ENCODE data around the gene NT5M. TPM values are rescaled to one million over a fixed set of nuclear protein-coding genes. Genes with fewer than 3 reads are reported as not detected.

NT5M gene
- total and polyA plus RNA-seq, 9 of the 15 experiments (the other 6 are each of a cell fraction or from before 2014, with no cell fraction given): 0.24 to 10.1 (median 3.4) TPM

DNA sequence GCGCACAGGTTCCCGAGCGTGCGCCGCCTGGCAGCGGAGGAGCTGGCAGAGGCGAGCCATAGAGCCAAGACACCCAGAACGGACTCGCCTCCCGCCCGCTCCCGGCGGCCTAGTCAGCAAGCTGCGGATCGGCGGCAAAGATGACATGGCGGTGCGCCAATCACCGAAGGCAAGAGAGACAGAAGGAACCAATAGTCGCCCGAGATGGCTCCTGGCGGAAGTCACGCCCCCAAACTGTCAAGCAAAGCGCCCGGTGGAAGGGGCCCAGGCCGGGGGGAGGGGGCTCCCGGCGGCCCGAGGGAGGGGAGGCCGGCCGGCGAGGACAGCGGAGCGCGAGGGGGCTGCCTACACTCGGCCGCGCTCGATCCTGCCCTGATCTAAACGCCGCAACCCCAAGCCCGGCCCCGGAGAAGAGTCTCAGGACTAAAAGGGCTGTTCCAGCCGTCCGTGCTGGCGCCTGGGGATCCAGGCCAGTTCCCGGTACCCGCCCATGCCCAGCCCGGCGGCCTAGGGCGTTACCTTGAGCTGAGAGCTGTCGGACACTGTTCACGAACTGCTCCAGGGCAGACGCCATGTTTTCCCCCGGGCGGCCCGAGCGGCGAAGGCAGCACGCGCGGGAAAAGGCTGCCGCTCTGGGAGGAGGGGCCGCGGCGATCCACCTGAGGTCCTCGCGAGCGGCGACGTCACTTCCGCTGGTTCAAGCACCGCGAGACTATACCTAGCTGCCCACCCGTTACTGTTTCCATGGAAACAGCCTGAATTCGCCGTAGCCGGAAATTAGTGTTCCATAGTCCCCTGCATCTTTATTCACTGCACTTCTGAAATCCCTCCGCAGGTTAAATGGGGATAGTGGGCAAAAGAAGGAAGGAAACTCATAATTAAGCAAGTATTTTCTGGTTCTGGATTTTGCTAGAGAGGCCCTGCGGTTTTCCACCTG, 22.3 kb upstream of the NT5M start, which contains the start of gene COPS3 (continued):
- TF ChIP-seq HEY1 (CRISPR knock-in tag; IDR thresholded peaks at IDR 0.05; ENCODE audit: borderline replicate concordance) (no peak), SP1 (CRISPR knock-in tag; IDR thresholded peaks at IDR 0.05) (peak; percentile 37; the same call in 1 of the 2 replicates), SAP30 (IDR thresholded peaks at IDR 0.05; ENCODE audit: borderline replicate concordance, insufficient read depth, low read depth, low read length, poor library complexity, severe bottlenecking) (peak; percentile 32), ZNF121 (CRISPR knock-in tag; conservative IDR thresholded peaks at IDR 0.05) (no peak), TEAD1 (CRISPR knock-in tag; IDR thresholded peaks at IDR 0.05) (peak in 1 of 2 experiments; percentile 48; a peak in 1 of 4 replicates), MEF2A (IDR thresholded peaks at IDR 0.05; ENCODE audit: control insufficient read depth, low read depth, low read length) (no peak), ZBTB1 (CRISPR knock-in tag; IDR thresholded peaks at IDR 0.05; ENCODE audit: borderline replicate concordance, low read depth) (no peak), FOXJ2 (tag; IDR thresholded peaks at IDR 0.05) (peak; percentile 49; the same call in 1 of the 2 replicates), ZNF778 (CRISPR knock-in tag; IDR thresholded peaks at IDR 0.05) (no peak), BHLHE40 (IDR thresholded peaks at IDR 0.05; ENCODE audit: low read length) (peak; percentile 67), E2F3 (CRISPR knock-in tag; IDR thresholded peaks at IDR 0.05) (peak; percentile 96), POLR2G (IDR thresholded peaks at IDR 0.05; ENCODE audit: low read depth, low read length) (peak; percentile 97), TBP (optimal IDR thresholded peaks at IDR 0.05; ENCODE audit: low read depth, low read length) (peak; percentile 80), MAFF (IDR thresholded peaks at IDR 0.05; ENCODE audit: low read length) (peak; percentile 5; the same call in 1 of the 2 replicates), SP2 (IDR thresholded peaks at IDR 0.05; ENCODE audit: extremely low read depth, low read depth, low read length, poor library complexity, severe bottlenecking) (peak; percentile 68), NUFIP1 (IDR thresholded peaks at IDR 0.05; ENCODE audit: partially characterized antibody) (no peak), ZBTB7A (IDR thresholded peaks at IDR 0.05; ENCODE audit: borderline replicate concordance, control insufficient read depth, low read depth, low read length) (peak; percentile 84), C11orf30 (IDR thresholded peaks at IDR 0.05; ENCODE audit: low read depth) (peak; percentile 89), MXI1 (IDR thresholded peaks at IDR 0.05; ENCODE audit: low read depth, low read length) (peak; percentile 67; the same call in 1 of the 2 replicates), ZNF347 (CRISPR knock-in tag; IDR thresholded peaks at IDR 0.05; ENCODE audit: low read depth) (no peak)
- TF ChIP-seq, protein P1, sequence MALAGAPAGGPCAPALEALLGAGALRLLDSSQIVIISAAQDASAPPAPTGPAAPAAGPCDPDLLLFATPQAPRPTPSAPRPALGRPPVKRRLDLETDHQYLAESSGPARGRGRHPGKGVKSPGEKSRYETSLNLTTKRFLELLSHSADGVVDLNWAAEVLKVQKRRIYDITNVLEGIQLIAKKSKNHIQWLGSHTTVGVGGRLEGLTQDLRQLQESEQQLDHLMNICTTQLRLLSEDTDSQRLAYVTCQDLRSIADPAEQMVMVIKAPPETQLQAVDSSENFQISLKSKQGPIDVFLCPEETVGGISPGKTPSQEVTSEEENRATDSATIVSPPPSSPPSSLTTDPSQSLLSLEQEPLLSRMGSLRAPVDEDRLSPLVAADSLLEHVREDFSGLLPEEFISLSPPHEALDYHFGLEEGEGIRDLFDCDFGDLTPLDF (CRISPR knock-in tag; IDR thresholded peaks at IDR 0.05): peak; percentile 98
- TF ChIP-seq, protein P2, sequence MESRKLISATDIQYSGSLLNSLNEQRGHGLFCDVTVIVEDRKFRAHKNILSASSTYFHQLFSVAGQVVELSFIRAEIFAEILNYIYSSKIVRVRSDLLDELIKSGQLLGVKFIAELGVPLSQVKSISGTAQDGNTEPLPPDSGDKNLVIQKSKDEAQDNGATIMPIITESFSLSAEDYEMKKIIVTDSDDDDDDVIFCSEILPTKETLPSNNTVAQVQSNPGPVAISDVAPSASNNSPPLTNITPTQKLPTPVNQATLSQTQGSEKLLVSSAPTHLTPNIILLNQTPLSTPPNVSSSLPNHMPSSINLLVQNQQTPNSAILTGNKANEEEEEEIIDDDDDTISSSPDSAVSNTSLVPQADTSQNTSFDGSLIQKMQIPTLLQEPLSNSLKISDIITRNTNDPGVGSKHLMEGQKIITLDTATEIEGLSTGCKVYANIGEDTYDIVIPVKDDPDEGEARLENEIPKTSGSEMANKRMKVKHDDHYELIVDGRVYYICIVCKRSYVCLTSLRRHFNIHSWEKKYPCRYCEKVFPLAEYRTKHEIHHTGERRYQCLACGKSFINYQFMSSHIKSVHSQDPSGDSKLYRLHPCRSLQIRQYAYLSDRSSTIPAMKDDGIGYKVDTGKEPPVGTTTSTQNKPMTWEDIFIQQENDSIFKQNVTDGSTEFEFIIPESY (CRISPR knock-in tag; IDR thresholded peaks at IDR 0.05): 0 out of 2 replicates have a peak, but pooled peaks have one; percentile 8
- TF ChIP-seq, protein P3, sequence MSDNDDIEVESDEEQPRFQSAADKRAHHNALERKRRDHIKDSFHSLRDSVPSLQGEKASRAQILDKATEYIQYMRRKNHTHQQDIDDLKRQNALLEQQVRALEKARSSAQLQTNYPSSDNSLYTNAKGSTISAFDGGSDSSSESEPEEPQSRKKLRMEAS (CRISPR knock-in tag; IDR thresholded peaks at IDR 0.05): peak; percentile 89
- TF ChIP-seq, protein P4, sequence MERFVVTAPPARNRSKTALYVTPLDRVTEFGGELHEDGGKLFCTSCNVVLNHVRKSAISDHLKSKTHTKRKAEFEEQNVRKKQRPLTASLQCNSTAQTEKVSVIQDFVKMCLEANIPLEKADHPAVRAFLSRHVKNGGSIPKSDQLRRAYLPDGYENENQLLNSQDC (CRISPR knock-in tag; IDR thresholded peaks at IDR 0.05): no peak

Data from K562 (cell line).